ENCODE data around the gene COL4A6.

GRCh38 chrX:108167211-108167872, 270.9 kb downstream of the COL4A6 start:
- TF ChIP-seq CTCF (IDR thresholded peaks at IDR 0.05; ENCODE audit: extremely low read depth in 1 of 2, insufficient read depth in 1 of 2, low read depth in 1 of 2, low read length in 2 of 2) = no peak
- no peak for TF ChIP-seq POLR2AphosphoS5 (IDR thresholded peaks at IDR 0.05; ENCODE audit: insufficient read depth, low read depth, low read length)
- no peak for TF ChIP-seq EZH2 (IDR thresholded peaks at IDR 0.05; ENCODE audit: borderline replicate concordance, low read depth, low read length, severe bottlenecking)
- no peak for TF ChIP-seq POLR2A (IDR thresholded peaks at IDR 0.05; ENCODE audit: low read depth, low read length)
- TF ChIP-seq MAX (IDR thresholded peaks at IDR 0.05; ENCODE audit: insufficient read depth, insufficient read length) = no peak
- TF ChIP-seq MYC (IDR thresholded peaks at IDR 0.05; ENCODE audit: low read depth, low read length) = no peak
- no peak for TF ChIP-seq JUN (IDR thresholded peaks at IDR 0.05; ENCODE audit: borderline replicate concordance, insufficient read depth, insufficient read length, low read depth)
- peak; percentile 55 for TF ChIP-seq FOS (IDR thresholded peaks at IDR 0.05; ENCODE audit: borderline replicate concordance, insufficient read depth, low read length)
- no peak for TF ChIP-seq GATA2 (IDR thresholded peaks at IDR 0.05; ENCODE audit: insufficient read depth, insufficient read length, low read depth, low read length)

Measured in endothelial cell of umbilical vein (primary cell).